GM19025 (cell line): ENCODE results near the gene NPAT.
"Not testable (repeated sequence)": the region's sequence is repeated elsewhere in the genome, so short reads cannot be mapped to it uniquely, and the experiment has no call there.

Source experiments
- ATAC-seq: cut with Tn5 transposase; IDR thresholded peaks from one replicate; pipeline ENCODE4 v1.9.1; 2021; ENCODE audit warnings: mild to moderate bottlenecking, low read depth, moderate library complexity; ENCODE audit not compliant: unreplicated experiment

The NPAT gene

GRCh38 chr11:108162878-108163277 is 59.6 kb downstream of the NPAT start:
- not testable (repeated sequence) for ATAC-seq

- ATAC-seq, result peak; percentile 97
Measured at GRCh38 chr11:108160970-108161566, 61.4 kb downstream of the NPAT start.

DNA sequence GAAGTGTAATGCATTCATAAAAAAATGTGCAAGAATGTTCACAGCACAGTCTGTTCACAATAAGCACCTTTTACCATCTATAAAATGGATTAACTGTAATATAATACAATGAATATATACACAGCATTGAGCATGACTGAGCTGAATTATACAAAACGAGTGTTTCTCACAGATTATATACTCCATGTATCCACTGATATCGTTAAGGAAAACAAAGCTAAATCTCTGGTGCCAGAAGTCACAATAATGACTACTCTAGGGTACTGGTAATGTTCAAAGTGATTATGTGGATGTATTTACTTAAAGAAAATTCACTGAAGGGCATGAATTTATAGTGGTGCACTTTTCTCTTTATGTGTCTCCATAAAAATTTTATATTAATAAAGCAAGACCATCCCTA is 67.8 kb downstream of the NPAT start:
- ATAC-seq, result no peak

- no peak for ATAC-seq
Measured at GRCh38 chr11:108148556-108148955, 73.9 kb downstream of the NPAT start.

DNA sequence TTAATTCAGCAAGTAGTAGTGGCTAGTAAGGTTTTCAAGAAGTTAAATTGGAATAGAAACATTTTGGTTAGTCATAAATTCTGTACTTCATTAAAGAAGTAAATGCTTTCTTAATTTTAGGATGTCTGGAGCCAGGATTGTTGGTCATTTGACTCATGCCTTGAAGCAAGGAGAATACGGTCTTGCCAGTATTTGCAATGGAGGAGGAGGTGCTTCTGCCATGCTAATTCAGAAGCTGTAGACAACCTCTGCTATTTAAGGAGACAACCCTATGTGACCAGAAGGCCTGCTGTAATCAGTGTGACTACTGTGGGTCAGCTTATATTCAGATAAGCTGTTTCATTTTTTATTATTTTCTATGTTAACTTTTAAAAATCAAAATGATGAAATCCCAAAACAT is 75.3 kb downstream of the NPAT start:
- ATAC-seq, result no peak

GRCh38 chr11:108144615-108145014 is 77.8 kb downstream of the NPAT start:
- ATAC-seq, result no peak

GRCh38 chr11:108142304-108142703 is 80.1 kb downstream of the NPAT start:
- no peak for ATAC-seq

DNA sequence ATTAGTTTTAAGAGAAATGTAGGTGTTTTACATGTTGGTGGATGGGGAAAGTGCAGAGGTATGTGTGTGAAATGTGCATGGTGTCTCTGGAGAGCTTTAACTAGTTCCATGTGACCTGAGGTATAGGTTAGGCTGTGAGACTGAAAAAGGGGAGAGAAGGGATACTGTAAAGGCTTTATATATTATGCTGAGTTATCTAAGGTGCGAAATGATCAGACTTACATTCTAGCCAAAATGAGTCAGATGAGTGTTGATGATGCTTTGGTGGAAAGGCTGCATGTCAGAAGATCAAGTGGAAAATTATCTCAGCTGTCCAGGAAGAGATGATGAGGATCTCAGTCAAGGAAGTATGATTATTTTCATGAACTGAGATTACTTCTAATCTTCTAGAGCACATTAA is 85.2 kb downstream of the NPAT start:
- ATAC-seq, result no peak

GRCh38 chr11:108135845-108136544 is 86.4 kb downstream of the NPAT start:
- no peak for ATAC-seq

GRCh38 chr11:108132993-108133538 is 89.4 kb downstream of the NPAT start:
- ATAC-seq, result not testable (repeated sequence)

GRCh38 chr11:108131993-108132392 is 90.4 kb downstream of the NPAT start:
- no peak for ATAC-seq

DNA sequence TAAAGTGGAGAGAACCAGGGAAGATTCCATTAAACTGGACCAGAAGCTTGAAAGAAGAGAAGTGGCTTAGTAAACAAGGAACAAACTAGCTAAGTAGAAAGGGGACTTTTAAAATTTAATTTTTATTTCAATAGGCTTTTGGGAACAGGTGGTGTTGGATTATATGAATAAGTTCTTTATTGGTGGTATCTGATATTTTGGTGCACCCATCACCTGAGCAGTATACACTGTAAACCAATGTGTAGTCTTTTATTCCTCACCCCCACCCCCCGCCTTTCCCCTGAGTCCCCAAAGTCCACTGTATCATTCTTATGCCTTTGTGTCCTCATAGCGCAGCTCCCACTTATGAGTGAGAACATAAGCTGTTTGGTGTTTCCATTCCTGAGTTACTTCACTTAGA is 93.7 kb downstream of the NPAT start:
- no peak for ATAC-seq

DNA sequence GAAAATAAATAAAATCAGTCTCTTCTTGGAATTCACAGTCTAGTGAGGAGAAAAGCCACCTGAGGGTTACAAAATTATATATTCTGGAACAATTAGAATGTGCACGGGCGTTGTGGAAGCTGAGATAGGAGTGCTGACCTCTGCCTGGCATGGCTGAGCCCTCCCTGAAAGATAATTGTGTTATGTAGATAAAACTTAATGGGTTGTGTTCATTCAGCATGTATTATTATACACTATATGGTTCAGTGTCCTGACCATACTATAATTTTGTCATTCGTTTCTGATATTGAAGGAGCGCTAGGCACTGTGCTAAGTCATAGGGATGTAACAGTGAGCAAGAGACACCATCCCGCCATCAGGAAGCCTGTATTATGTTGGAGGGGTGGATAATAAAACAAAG is 97.3 kb downstream of the NPAT start:
- ATAC-seq, result no peak

DNA sequence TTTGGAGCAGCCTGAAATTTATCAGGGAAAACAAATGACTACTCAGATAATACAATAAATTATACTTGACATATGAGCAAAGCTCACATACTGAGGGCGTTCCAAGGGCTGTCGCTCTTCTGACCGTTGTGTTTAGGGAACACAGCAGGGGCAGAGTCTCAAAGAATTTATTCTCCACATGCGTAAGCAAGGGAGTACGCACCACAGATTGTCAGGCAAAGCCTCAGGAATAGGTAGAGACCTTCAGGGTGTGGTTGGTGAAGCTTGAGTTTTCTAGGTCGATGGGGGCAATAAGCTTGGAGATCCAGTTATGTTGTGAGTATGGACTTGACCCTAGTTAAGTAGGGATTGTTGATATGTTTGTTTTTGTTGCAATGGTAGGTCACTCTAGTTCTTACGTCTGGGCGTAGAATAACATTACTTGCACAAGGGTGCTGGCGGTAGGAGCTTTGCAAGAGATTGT is 100.2 kb downstream of the NPAT start:
- no peak for ATAC-seq

DNA sequence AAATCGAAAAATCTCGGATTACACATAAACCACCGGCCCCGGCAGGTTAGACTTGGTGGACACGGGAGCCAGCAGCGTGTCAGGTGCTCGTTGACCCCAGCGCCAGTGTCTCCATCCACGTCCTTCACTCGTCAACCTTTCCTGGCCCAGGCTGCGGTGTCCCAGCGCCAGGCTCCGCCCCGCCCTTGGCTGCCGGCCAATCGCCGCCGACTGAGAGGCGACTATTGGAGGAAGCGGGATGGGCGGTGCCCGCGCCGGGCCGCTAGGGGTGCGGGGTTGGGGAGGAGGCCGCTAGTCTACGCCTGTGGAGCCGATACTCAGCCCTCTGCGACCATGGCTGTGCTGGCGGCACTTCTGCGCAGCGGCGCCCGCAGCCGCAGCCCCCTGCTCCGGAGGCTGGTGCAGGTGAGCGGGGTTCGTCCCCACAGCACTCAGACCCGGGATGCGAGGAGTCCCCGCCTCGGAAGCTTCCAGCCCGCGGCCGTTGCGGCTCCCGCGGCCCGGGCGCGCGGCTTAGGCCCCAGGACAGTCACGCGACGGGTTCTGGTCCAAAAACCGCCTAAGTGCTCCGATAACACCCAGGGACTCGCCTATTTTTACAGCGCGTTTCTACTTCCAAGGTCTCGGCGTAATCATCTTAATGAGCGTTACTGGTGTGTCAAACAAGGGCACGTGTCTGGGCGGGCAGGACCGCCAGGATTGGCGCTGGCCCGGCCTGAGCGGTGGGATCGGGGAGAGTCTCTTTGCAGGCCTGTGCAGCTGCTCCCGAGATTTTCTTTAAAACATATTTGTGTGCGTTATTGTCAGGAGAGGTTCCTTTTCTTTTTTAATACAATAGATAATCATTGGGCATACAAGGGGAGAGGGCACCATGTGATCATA is 100.9 kb downstream of the NPAT start, which contains the start of gene ACAT1:
Gene ACAT1 (plus strand): TSS at position 294 of the 882 bp plus-strand sequence. CDS start 40 bp downstream, at position 334.
- peak; percentile 95 for ATAC-seq

DNA sequence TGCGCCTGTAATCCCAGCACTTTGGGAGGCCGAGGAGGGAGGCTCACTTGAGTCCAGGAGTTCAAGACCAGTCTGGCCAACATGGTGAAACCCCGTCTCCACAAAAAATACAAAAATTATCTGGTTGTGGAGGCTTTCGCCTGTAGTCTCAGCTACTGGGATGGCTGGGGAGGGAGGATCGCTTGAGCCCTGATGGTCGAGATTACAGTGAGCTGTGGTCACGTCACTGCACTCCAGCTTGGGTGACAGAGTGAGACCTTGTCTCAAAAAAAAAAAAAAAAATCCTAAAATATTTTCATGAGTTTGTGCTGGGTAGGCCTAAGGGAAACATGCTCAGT is 101.5 kb downstream of the NPAT start:
- ATAC-seq, result not testable (repeated sequence)

DNA sequence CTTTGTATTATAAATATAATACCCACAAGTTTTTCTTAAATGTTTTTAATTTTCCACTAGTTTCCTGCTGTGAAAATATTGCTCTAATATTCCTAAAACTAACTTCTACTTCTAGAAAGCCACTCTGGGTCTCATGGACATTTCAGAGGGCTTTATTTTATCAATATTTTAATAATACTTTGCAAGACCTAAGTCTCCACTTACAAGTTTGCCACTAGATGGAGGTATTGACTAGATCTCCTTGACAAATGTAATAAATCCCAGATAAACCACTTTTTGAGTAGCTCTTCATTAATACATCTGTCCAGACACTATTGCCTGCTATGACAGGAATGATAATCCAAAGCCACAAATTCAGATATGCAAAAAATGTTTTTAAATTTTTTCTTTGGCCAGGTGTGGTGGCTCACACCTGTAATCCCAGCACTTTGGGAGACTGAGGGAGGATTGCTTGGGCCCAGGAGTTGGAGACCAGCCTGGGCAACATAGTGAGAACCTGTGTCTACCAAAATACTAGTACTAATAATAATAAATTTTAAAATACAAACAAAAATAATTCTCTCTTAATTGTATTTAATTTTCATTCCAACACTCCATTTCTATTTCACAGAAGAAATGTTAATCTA is 104.6 kb downstream of the NPAT start:
- ATAC-seq, result no peak

DNA sequence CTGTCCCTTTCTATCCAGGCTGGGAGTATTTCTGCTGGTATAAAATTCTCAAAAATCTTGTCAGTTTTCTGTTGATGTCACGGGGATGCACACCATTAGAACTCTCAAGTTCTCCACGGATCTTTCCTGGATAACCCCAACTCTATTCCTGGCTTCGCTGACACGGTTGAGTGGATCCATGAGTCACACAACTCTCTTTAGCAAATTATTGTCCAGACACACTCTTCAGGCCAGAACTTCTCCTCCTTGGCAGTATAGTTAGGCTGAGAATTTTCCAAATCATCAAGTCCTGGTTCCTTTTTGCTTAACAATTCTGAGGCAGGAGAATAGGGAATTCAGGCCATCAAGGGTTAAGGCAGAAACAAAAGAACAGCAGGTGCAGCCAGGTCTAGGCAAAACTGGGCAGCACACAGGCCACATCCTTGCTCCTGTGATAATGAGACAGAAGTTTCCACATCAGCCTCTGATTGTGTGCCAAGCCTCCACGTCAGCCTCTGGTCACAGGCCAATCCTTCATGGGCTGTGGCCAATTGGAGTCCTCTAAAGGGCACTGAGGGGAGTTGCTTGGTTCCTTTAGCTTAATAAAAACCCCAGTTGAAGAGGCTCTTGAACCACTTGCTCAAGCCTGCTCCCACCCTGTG is 106.8 kb downstream of the NPAT start:
- no peak for ATAC-seq

GRCh38 chr11:108112057-108112456 is 110.4 kb downstream of the NPAT start:
- no peak for ATAC-seq

DNA sequence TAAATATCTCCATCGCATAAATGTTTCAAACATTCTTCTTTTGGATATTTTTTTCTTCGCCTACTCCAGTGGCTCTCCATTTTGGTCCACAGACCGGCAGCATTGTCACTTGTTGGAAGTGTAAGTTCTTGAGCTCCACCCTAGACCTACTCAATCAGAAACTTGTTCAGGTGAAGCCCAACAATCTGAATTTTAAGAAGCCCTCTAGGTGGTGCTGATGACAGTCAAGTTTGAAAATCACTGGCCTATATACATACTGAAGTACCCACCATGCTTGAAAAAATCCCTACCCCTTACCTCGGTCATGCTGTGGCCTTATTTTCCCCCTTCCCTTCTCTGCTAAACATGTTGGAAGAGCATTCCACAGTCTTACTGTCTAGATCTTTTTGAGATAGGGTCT is 111.3 kb downstream of the NPAT start:
- no peak for ATAC-seq
